Esophagus squamous epithelium (tissue), 5 donors: ENCODE data around the gene ABLIM2. TPM values are rescaled to one million over a fixed set of nuclear protein-coding genes. Genes with fewer than 3 reads are reported as not detected.

ENCODE experiments used
- DNase-seq: peaks from one replicate; lab custom pipeline; 2025; lab: John Stamatoyannopoulos, UW
- H3K27ac ChIP-seq, 4 donors: fragments of 200-600 bp; sonication (generic); one replicate each; pipeline ENCODE4 v1.5.1; 2016 to 2019; ENCODE audit warnings: mild to moderate bottlenecking in 1 of 4
- H3K27me3 ChIP-seq, 4 donors: fragments of 200-600 bp; sonication (generic); 1 replicate in 3 of 4; 2 replicates in 1 of 4; pipeline versions ENCODE4 v1.5.1 to v1.6.0; 2017 to 2021; ENCODE audit warnings: antibody characterized with exemption in 1 of 4
- H3K36me3 ChIP-seq, 3 donors: fragments of 200-600 bp; sonication (generic); one replicate each; pipeline ENCODE4 v1.5.1; 2016 to 2019
- H3K4me1 ChIP-seq, 3 donors: fragments of 200-600 bp; sonication (generic); one replicate each; pipeline ENCODE4 v1.5.1; 2017 to 2019
- H3K4me3 ChIP-seq, 4 donors: fragments of 200-600 bp; sonication (generic); 1 replicate in 3 of 4; 2 replicates in 1 of 4; pipeline ENCODE4 v1.5.1; 2016 to 2019; ENCODE audit warnings: mild to moderate bottlenecking in 2 of 4, moderate library complexity in 1 of 4
- H3K9me3 ChIP-seq, 3 donors: fragments of 200-600 bp; sonication (generic); one replicate each; pipeline ENCODE4 v1.5.1; 2016 to 2019
- POLR2A ChIP-seq, 4 donors: fragments of 450-650 bp; IDR thresholded peaks; one replicate each; pipeline ENCODE4 v1.6.1; 2017; ENCODE audit warnings: antibody characterized with exemption in 4 of 4, mild to moderate bottlenecking in 4 of 4, moderate library complexity in 3 of 4
- WGBS, 2 donors: methylation state at CpG; one replicate each; pipeline ENCODE4 v1.1.5; 2018; 5-methylcytosine and 5-hydroxymethylcytosine counted together
- intact Hi-C: fragments of 100-400 bp; cut with DNase I; formaldehyde crosslinking; loops from one replicate; pipeline ENCODE4 v1.15.0; 2022
- total RNA-seq, 4 donors: library from RNA; depleted of rRNA; stranded (reverse); fragments of >200 nt; gene quantifications; one replicate each; pipeline ENCODE4 v1.1.0, GENCODE V29; 2016
- TF ChIP-seq, protein P1 (sequence below), 6 experiments: fragments of 450-650 bp in 4 of 6; fragments of 200-600 bp in 2 of 6; sonication (generic) in 2 of 6; IDR thresholded peaks; one replicate each; pipeline ENCODE4 v1.5.1; 2016 to 2019; ENCODE audit warnings: antibody characterized with exemption in 6 of 6, mild to moderate bottlenecking in 4 of 6, moderate library complexity in 4 of 6
- donor health status: DM: yes; HTN: yes; CAD: no.

The ABLIM2 gene
- total RNA-seq, 4 donors from 2014 or later = 13.5 to 26.7 (median 15.7) TPM

- Histone ChIP-seq H3K4me1 (no peaks in the 10 kb centered on the region), H3K36me3 (peaks cover 0 to 5% (median 0%) of the 10 kb centered on the region in 3 donors), H3K4me3 (no peak overlapping the region), H3K27me3 (no peaks in the 10 kb centered on the region), H3K27ac (no peak overlapping the region), H3K9me3 (no peaks in the 10 kb centered on the region)
- TF ChIP-seq POLR2A (IDR thresholded peaks at IDR 0.05) = no peak
- TF ChIP-seq, protein P1, sequence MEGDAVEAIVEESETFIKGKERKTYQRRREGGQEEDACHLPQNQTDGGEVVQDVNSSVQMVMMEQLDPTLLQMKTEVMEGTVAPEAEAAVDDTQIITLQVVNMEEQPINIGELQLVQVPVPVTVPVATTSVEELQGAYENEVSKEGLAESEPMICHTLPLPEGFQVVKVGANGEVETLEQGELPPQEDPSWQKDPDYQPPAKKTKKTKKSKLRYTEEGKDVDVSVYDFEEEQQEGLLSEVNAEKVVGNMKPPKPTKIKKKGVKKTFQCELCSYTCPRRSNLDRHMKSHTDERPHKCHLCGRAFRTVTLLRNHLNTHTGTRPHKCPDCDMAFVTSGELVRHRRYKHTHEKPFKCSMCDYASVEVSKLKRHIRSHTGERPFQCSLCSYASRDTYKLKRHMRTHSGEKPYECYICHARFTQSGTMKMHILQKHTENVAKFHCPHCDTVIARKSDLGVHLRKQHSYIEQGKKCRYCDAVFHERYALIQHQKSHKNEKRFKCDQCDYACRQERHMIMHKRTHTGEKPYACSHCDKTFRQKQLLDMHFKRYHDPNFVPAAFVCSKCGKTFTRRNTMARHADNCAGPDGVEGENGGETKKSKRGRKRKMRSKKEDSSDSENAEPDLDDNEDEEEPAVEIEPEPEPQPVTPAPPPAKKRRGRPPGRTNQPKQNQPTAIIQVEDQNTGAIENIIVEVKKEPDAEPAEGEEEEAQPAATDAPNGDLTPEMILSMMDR (IDR thresholded peaks at IDR 0.05) = no peak
- WGBS, 2 donors = 93% methylated on average over 3 of the region's 6 CpGs; no CpG with 5 or more reads in 1 of the 2 donors
- no peak for DNase-seq
- intact Hi-C loops = no loop called here
Observed at GRCh38 chr4:8129785-8130184, 28.8 kb downstream of the ABLIM2 start.

DNA sequence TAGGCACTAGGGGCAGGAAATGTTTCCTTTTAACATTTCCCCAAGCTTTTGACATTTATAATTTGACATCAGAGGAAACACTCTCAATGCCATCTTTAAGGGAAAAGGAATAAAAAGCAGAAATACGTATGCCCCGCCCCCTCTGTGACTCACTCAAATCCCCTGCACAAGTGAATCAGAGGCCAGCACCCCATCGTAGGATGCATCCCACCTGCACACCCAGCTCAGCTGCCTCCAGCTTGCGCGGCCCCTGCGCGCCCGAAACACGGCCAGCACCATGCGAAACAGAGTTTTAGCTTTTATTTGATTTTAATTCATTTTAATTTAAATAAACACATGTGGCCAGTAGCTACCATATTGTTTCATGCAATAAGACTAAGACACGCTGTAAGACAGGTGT, 29.5 kb downstream of the ABLIM2 start:
- intact Hi-C loops = no loop called here
- Histone ChIP-seq H3K4me1 (no peaks in the 10 kb centered on the region), H3K9me3 (no peaks in the 10 kb centered on the region), H3K27ac (no peak overlapping the region), H3K36me3 (peaks cover 0 to 5% (median 0%) of the 10 kb centered on the region in 3 donors), H3K27me3 (no peaks in the 10 kb centered on the region), H3K4me3 (no peak overlapping the region)
- 84 to 85% methylated on average over 11 of the region's 11 CpGs for WGBS, 2 donors
- DNase-seq = no peak
- TF ChIP-seq, protein P1 (IDR thresholded peaks at IDR 0.05) = no peak
- no peak for TF ChIP-seq POLR2A (IDR thresholded peaks at IDR 0.05)

- 76 to 85% methylated on average over 12 to 16 of the region's 19 CpGs for WGBS, 2 donors
- DNase-seq = no peak
- H3K4me3 ChIP-seq = no peak overlapping the region
- H3K9me3 ChIP-seq = no peaks in the 10 kb centered on the region
- peaks cover 0 to 5% (median 0%) of the 10 kb centered on the region in 3 donors for H3K36me3 ChIP-seq
- no peaks in the 10 kb centered on the region for H3K27me3 ChIP-seq
- intact Hi-C loops = no loop called here
- H3K27ac ChIP-seq = no peak overlapping the region
- H3K4me1 ChIP-seq = no peaks in the 10 kb centered on the region
- no peak for TF ChIP-seq POLR2A (IDR thresholded peaks at IDR 0.05)
- TF ChIP-seq, protein P1 (IDR thresholded peaks at IDR 0.05) = no peak
Observed at GRCh38 chr4:8128100-8128856, 30.3 kb downstream of the ABLIM2 start.

DNA sequence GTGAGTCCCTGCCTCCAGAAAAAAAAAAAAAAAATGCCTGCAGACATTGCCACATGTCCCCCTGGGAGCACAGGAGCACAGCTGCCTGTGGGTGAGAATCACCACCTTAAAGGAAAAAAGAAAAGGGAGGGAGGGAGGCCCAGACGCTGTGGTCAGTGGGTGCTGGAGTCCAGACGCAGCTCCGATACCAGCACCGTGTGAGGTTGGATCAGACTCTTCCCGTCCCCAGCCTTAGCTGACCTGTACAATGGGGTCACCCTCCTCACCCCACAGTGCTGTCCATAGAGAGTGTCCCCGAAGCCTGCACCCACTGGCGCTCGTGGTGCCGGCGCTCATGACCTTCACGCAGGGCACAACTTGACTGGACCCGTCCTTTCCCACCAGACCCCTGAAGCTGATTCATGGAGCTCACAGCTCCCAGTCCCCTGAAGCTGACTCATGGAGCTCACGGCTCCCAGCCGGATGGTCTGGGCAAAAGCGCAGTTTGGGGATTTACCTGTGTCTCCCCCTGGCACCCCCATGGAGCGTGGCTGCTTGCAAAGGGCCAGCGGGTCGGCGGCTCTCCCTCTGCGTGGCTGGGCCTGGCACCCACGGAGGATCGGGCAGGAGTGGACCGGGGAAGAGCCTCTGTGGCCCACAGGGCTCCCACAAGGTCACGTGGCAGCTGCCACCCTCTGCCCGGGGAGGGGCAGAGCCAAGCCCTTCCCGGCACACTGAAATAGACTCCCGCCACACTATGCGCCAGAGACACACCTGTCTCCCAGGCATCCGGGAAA, 31.4 kb downstream of the ABLIM2 start:
- Histone ChIP-seq H3K4me1 (no peaks in the 10 kb centered on the region), H3K27me3 (no peaks in the 10 kb centered on the region), H3K27ac (no peak overlapping the region), H3K9me3 (no peaks in the 10 kb centered on the region), H3K36me3 (peaks cover 0 to 5% (median 0%) of the 10 kb centered on the region in 3 donors), H3K4me3 (no peak overlapping the region)
- DNase-seq = no peak
- TF ChIP-seq, protein P1 (IDR thresholded peaks at IDR 0.05) = no peak
- no peak for TF ChIP-seq POLR2A (IDR thresholded peaks at IDR 0.05)
- WGBS, 2 donors = 75 to 92% methylated on average over 5 to 14 of the region's 29 CpGs
- intact Hi-C loops = no loop called here

DNA sequence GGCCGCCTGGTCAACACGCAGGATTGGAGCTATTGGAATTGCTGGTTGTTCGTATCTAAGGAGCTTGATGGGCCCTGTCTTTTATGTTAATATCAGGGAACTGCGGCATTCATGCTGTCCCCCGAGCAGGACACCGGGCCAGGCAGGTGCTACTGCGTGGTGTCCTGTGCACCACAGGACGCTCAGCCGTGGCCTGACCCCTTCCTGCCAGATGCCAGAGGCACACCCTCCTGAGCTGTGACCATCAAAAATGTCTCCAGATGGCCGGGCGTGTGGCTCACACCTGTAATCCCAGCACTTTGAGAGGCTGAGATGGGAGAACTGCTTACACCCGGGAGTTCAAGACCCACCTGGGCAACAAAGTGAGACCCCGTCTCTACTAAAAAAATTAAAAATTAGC, 32.1 kb downstream of the ABLIM2 start:
- Histone ChIP-seq H3K27me3 (no peaks in the 10 kb centered on the region), H3K4me1 (no peaks in the 10 kb centered on the region), H3K27ac (no peak overlapping the region), H3K9me3 (no peaks in the 10 kb centered on the region), H3K36me3 (peaks cover 0 to 5% (median 0%) of the 10 kb centered on the region in 3 donors), H3K4me3 (no peak overlapping the region)
- WGBS, 2 donors = 85 to 100% methylated on average over 6 of the region's 13 CpGs
- intact Hi-C loops = no loop called here
- DNase-seq = no peak
- TF ChIP-seq POLR2A (IDR thresholded peaks at IDR 0.05) = no peak
- TF ChIP-seq, protein P1 (IDR thresholded peaks at IDR 0.05) = no peak
